SK-N-SH treated with all-trans-retinoic acid at 6 μM for 48 hours (cell line): Measurements from ENCODE around the gene NYAP2.

Source experiments
- PATZ1 ChIP-seq: fragments of 250-450 bp; sonication (Bioruptor Pico); IDR thresholded peaks from 2 replicates; pipeline ENCODE4 v1.8.0; 2020; ENCODE audit warnings: mild to moderate bottlenecking, moderate library complexity, borderline replicate concordance
- ZFP3 ChIP-seq: fragments of 250-450 bp; sonication (Bioruptor Pico); IDR thresholded peaks from 2 replicates; pipeline ENCODE4 v1.5.0; 2020; ENCODE audit warnings: mild to moderate bottlenecking, moderate library complexity

- TF ChIP-seq PATZ1 (CRISPR knock-in tag) = no peak
- TF ChIP-seq ZFP3 = no peak
Observed at GRCh38 chr2:225534697-225535096, 135.2 kb downstream of the NYAP2 start.
